Stimulated activated CD4-positive, alpha-beta T cell treated with anti-CD3 and anti-CD28 coated beads, Interleukin-15, amount 100 ng/mL, for 24 hours (primary cell): ENCODE measurements around the gene CORIN.

Source experiments
- DNase-seq: peaks from one replicate; pipeline ENCODE4 v3.0.0-alpha.2; 2020

CORIN gene, protein sequence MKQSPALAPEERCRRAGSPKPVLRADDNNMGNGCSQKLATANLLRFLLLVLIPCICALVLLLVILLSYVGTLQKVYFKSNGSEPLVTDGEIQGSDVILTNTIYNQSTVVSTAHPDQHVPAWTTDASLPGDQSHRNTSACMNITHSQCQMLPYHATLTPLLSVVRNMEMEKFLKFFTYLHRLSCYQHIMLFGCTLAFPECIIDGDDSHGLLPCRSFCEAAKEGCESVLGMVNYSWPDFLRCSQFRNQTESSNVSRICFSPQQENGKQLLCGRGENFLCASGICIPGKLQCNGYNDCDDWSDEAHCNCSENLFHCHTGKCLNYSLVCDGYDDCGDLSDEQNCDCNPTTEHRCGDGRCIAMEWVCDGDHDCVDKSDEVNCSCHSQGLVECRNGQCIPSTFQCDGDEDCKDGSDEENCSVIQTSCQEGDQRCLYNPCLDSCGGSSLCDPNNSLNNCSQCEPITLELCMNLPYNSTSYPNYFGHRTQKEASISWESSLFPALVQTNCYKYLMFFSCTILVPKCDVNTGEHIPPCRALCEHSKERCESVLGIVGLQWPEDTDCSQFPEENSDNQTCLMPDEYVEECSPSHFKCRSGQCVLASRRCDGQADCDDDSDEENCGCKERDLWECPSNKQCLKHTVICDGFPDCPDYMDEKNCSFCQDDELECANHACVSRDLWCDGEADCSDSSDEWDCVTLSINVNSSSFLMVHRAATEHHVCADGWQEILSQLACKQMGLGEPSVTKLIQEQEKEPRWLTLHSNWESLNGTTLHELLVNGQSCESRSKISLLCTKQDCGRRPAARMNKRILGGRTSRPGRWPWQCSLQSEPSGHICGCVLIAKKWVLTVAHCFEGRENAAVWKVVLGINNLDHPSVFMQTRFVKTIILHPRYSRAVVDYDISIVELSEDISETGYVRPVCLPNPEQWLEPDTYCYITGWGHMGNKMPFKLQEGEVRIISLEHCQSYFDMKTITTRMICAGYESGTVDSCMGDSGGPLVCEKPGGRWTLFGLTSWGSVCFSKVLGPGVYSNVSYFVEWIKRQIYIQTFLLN

DNA sequence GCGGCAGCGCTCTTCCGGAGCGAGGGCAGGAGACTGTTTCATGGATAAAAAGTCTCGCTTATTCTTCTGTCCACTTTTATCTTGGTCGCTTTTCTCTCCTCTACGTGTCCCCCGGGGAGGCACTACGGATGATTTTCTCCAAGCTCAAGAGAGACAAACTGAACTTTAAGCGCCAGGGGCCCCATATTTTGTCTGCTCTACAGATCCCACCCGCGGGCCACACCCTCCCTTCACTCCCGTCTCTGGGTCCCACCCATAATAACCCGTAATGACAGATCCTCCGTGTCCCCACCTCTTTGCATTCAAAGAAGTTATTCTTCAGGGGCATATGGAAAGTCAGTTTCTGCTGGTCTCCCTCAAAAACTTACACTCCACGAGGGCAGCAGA lies at the start of gene CORIN:
TSS of gene CORIN (minus strand) at position 160 of the 387 bp plus-strand sequence. CDS start at position 42, 118 bp downstream.
- DNase-seq: no peak

DNA sequence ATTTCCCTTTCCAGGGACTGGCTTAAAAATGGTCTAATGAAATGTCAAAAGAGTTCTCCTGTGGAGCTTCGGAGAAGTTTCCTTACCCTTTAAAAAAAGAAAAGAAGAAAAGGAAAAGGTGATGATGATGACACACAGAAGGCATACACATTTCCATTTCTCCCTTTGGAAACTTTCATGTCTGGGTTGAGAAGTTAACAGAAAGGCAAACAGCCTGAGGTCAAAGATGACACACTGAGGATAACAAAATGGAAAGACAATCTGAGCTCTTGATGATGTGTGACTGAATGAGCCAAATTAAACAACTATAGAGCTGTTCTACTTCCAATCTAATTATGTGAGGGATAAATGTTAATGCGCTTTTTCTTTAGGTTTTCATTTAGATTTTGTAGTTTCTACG lies 44.4 kb upstream of the CORIN start:
- no peak for DNase-seq

DNA sequence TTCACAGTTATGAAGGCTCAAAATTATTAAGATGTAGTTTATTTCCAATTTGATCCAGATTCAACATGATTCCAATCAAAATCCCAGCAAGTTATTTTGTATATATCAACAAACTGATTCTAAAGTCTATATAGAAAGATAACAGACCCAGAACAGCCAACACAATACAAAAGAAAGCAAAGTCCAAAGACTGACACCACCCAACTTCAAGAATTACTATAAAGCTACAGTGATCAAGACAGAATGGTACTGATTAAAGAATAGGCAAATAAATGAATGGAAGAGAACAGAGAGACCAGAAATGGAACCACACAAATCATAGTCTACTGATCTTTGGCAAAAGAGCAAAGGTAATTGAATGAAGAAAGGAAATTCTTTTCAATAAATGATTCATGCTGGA lies 41.6 kb upstream of the CORIN start:
- DNase-seq: no peak

DNA sequence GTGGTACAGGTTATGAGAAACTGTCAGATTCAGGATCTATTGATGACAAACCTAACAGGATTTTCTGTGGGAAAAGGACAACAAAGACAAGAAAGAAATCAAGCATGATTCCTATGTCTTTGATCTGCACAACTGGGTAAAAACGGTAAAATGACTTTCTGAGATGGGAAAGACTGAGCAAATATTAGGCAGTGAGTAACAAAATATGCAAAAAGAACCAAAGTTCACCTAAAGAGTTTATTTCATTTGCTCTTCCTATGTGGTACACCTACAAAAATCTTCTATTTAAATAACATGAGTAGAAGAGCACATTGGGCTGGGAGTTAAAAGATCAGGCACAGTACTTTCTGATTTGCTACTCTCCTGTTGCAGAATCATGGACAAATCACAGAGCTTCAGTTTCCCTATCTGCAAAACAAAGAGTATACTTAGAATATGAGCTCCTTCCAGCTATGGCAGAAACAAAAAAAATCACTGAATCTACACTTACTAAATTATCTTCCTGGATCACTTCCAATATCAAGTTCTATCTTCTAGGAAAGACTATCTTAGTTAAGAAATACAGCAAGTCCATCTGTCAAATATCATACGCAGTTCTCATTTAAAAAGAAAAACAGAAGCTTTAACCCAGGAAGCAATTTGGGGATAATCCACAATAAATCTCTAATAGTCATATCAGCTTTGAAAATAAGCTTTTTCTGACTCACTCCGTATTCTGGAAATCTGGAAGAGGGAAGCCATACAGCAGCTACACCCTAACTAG lies 39.1 kb upstream of the CORIN start:
- DNase-seq: no peak

DNA sequence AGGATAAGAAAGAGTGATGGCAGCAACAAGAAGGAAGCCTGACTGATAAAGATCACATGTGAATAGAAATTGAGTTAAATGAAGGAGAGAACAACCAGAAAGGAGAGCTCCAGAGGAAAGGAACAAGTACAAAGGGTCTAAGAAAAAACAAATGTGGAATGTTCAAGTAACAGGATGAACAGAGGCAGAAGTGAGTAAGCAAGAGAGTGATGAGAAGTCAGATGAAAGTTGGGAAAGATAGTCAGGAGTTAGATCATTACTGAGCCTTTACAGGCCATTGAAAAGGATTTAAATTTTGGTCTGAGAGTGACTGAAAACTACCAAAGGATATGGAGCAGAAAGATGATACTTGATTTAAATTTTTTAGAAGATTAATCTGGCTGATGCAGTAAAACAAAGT lies 38.4 kb upstream of the CORIN start:
- DNase-seq: no peak

DNA sequence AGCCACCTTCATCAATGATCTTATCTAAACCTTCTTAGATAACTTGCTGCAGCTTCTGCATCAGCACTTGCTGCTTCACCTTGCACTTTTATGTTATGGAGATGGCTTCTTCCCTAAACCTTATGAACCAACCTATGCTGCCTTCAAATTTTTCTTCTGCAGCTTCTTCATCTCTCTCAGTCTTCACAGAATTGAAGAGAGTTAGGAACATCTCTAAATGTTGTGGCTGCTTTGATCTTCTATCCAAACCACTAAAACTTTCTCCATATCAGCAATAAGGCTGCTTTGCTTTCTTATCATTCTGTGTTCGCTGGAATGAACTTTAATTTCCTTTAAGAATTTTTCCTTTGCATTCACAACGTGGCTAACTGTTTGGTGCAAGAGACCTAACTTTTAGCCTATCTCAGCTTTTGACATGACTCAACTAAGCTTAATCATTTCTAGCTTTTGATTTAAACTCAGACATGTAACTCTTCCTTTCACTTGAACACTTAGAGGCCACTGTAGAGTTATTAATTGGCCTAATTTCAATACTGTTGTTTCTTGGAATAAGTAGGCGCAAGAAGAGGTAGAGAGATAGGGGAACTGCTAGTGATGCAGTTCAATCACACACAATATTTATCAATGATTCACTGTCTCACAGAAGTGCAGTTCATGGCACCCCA lies 36.1 kb upstream of the CORIN start:
- DNase-seq: no peak

DNA sequence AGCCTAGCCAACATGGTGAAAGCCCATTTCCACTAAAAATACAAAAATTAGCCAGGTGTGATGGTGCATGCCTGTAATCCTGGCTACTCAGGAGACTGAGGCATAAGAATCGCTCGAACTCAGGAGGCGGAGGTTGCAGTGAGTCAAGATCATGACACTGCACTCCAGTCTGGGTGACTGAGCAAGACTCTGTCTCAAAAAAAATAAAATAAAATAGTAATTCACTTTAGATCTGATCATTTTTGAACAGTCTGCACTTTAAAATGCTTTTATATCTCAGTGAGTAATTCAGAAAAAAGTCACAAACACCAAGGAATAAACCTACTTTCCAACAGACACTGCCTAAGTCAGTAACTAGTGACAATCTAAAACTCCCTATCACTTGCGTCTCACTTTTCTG lies 25.6 kb upstream of the CORIN start:
- no peak for DNase-seq

DNA sequence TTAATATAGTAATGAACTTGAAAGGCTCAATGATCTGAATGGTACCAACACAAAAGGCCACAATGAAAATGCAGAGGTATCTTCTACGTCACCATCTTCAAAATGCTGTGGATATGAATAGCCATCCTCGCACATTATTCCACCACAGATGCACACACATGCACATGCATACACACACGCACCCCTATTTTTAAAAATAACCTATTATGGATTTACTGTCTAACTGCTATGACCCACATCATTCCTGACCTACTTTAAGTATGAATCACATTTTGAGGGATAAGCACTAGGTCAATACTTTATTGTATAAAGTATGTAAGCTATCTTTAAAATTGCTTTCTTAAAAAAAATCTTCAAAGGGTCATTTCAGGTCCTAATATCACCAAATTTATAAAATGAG lies 24.4 kb upstream of the CORIN start:
- DNase-seq: no peak

DNA sequence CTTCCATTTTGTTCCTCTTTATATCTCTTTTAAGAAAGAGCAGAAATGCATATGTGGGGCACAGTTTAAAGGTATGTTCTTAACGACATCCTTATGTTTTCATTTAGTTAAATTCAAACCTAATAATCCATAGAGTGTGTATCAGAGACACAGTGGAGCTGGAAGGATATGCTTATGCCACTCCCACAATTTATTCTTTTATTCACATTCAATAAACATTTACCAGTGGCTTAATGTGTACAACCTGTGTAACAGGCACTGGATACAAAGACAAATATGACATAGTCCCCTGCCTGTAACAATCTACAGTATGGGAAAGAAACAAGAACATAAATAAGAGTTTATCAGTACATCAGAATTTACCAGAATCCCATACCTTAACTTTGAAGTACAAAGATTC lies 22.4 kb upstream of the CORIN start:
- DNase-seq: no peak

DNA sequence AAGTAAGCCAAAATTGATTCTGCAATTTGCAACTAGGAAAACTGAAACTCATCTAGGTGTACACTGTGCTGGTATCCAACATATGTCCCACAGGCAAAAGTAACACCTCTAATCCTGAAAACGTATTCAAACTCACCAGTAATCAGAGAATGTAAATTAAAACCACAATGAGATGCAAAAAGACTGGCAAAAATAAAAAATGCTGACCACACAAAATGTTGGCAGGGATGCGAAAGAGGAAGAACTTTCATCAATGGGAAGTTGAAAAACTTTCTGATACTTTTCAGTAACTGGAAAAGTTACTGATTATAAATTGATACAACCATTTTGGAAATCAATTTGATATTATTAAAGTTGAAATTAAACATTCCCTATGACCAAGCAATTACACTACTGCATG lies 20.1 kb upstream of the CORIN start:
- no peak for DNase-seq

DNA sequence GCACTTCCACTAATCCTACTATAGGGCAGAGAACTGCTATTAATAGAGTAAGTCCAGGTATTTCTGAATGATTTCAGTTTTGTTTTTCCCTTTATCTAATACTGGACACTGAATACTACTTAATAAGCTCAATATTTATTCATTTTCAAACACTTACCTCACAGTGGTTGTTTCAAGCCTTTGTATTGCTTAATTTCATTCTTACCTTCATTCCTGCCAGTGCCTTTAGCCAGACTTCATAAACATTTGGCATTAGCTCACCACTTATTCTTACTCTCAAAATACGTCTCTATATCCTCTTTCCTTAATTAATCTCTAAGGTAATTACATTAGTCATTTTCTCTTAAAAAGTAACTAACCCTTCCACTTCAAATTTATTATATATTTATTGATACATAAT lies 18.8 kb upstream of the CORIN start:
- no peak for DNase-seq

DNA sequence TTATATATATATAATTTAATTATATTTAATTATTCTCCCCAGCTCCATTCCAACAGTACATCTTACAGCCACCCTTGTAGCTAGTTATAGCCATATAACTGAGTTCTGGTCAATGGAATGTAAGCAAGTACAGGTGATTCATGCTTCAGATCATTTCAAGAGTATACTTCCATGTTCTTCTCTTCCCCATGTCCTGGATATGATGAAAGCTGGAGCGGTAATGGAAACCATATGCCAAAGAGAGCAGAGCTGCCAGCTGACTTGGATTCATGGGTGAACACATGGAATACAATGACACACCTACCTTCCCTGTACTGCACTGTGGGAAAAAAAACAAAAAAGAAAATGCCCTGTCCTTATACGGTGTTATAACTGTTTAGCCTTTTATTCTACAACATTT lies 17.5 kb upstream of the CORIN start:
- no peak for DNase-seq

DNA sequence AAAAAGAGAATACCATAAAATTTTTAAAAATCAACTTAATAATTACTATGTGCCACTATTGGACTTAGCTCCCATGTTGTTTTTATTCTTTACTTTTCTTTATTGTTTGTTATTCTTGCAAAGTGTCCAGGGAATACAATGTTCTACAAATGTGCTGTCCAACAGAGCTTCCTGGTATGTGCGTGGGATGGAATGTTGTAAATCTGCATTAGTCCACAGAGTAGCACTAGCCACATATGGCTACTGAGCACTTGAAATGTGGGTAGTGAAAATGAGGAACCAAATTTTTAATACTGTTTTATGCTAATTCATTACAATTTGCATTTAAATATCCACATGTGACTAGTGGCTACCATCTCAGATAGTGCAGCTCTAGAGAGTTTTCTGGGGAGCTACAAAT lies 14.3 kb upstream of the CORIN start:
- DNase-seq: no peak

DNA sequence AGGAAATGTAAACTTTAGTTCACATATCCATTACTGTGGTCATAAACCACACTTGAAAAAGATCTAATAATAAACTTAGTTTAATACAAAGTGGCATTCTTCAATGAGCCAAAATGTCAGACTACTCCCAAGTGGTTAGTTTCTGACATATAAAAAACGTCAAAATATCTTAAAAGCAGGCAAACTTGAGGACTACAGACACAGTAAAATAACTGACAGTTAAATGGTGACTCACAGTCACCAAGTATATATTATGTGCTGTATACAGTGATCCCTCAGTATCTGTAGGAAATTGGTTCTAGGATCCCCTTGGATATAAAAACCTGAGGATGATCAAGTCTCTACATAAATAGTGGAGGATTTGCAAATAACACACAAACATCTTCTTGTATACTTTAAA lies 11.6 kb upstream of the CORIN start:
- DNase-seq: no peak

DNA sequence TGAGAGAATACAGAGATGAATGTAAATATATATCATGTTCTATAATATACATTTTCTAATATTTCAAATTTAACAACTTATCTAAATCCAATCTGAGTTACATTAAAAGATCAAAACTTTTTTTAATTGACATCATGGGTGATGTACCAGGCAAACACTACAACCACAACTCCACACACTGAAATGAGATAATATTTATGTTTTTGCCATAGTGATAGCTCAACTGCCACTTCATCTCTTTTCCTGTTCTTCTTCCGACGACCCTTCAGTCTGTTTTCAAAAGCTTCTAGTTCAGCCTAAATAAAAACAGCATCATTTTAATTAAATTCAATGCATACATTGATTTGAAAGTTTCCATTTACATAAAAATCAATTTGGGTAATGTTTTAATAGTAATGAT lies 10.2 kb upstream of the CORIN start:
- no peak for DNase-seq

DNA sequence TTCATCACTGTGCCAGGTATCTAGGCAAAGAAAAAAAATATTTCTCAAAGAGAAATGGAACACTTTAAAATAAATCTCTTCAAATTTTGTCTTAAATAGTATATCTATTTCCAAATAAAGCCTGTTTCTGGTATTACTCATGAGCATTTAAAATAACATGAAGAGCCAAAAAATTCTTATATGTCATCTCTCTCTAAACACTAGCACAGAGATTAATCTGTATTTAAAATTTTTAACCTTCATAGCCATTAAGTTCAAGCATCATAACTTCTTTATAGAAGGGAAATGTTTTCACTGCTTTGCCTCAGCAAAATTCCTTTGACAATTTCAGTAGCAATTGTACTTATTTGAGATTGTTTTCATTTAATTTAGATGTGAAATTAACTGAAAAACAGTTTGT lies 5.1 kb upstream of the CORIN start:
- DNase-seq: no peak

DNA sequence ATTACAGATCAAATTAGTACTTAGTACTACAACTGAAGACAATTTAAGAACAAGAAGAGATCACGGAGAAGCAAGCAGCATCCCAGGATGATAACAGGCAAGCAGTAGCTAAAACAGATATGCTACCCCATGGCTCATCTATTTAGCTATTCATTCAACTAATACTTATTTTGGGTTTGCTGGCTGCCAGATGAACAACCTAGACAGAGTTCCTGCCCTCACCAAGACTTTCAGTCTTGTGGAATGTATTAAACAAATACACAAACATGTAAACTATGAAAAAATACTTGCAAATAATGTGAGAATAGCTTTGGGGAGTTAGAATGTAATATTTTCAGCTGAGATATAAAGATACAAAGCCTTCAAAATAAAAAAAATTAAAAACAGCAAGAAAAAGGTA lies 2.4 kb upstream of the CORIN start:
- DNase-seq: no peak

DNA sequence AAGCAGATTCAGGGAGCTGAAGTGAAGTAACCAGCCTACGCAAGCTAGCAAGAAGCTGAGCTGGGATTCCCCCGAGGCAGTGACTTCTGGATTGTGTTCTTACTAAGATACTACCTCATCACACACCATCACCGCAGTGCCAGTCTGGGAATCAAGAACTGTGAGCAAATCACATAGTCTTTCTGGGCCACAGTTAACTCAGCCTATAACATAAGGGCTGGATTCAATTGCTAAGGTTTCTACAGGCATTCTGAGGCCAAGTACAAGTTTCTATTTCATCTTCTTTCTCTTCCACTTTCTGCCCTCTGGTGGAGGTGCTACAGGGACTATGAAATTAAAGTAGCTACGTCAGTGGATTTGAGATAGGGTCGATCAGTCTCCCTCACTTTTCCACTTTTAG lies 1.4 kb upstream of the CORIN start:
- peak; percentile 73 for DNase-seq

DNA sequence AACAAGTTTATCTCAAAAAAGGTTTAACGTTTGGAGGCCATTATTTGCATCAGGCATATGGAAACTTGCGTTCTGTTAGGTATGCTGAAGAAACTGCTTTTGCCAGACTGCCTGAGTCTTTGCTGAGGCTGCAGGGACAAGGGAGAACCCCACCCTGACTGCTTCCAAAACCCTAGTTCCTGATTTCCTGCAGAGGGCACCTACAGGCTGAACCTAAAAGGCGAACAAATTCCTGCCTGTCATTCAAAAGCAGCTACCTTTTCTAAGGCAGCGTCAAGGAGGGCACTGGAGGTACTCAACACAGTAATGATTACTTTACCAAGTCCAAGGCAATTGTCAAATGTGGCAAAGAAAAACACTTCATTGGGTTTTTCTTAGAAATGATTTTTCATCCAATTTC lies 578 bp upstream of the CORIN start:
- DNase-seq: no peak

DNA sequence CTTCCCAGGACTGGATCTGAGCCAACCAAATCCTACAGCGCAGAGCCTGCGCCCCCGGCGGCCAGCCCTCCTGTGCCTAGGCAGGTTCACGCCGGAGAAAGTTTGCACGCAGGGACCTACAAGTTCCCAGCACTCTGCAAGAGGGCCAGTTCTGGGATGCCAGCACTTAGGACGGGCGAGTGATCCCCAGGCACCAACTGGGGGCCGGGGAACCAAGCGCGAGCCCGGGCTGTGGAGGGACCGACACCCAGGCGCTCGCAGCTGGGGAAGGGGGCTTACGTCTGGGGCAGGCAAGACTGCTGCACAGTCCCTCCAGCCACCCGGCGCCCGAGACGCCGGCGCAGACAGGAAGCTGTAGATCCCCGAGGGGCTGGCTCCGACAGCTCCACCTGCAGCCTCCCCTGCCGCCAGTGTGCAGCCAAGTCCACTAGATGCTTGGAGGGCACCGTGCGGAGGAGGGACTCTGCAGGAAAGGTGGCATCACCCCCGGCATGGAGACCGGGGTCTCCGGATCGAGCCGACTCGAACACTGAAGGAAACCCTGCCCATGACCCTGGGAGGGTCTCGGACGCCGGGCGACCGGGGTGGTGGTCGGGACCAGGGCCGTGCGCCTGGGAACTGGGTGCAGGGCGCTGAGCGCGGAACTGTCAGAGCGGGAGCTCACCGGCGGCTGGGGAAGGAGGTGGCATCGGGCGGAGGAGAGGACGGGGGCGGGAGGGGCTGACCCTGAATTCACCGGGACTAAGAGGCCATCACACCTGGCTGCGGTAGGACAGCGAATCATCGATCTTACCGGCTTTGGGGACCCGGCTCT lies 566 bp downstream of the CORIN start:
- peak; percentile 57 for DNase-seq

DNA sequence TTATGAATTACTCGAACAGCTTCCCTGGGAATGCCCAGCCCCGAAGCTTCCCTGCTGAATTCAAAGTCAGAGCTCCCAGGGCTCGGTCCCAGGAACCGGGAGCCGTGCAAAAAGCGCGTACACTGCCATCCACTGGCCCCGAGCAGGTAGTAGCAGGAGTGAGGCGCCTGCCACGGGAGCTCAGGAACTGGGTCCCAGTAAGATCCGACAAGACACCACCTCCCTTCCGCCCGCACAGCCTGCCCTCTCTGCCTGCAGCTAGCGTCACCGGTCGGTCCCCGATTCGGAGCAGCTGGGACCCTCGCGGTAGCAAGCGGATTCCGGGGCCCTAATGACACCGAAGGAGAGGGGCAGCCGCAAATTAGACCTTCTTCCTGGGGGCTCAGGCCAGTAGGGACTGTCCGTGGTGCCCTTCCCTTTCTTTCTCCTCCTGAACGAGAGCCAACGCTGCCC lies 1.2 kb downstream of the CORIN start:
- DNase-seq: peak; percentile 80

DNA sequence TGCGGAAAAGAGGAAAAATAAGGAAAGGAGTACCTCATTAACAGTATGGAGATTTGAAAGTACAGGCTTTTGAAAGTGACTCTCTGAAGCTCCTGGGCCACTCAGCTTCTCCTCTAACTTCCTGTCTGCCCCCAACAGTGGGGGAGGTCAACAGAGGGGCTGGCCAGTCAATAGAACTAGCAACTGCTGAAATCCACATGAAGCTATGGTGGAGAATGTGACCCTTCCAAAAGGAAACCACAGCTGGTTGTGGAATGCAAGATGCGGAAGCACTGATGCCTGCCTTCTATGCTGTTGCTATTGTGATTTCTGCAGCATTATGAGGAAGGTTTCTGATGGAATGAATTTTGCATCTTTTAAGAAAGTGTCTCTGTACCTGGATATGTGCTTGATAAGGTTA lies 2.4 kb downstream of the CORIN start:
- DNase-seq: no peak
